CD4-positive, alpha-beta memory T cell (primary cell): Measurements from ENCODE around the gene C16orf46. TPM values are rescaled to one million over a fixed set of nuclear protein-coding genes. Genes with fewer than 3 reads are reported as not detected.

Source experiments
- CTCF ChIA-PET: fragments of 350-600 bp; sonication (Branson Sonifier 250); formaldehyde crosslinking; loops from one replicate; lab custom pipeline; 2021; ENCODE audit warnings: inconsistent platforms; ENCODE audit not compliant: partially characterized antibody; lab: Charles Lee
- POLR2A ChIA-PET: fragments of 350-600 bp; sonication (Branson Sonifier 250); formaldehyde crosslinking; loops from one replicate; lab custom pipeline; 2021; ENCODE audit not compliant: partially characterized antibody; lab: Charles Lee
- DNase-seq, 5 donors: peaks; one replicate each; pipeline versions ENCODE4 v3.0.0 to v3.0.0-alpha.2; 2020 to 2022; ENCODE audit warnings: mixed read lengths in 1 of 5
- H3K27ac ChIP-seq: one replicate; pipeline ENCODE4 v1.7.0; 2013; ENCODE audit warnings: low read depth, low read length
- H3K27me3 ChIP-seq: 2 replicates; pipeline ENCODE4 v1.7.0; 2013; ENCODE audit warnings: mild to moderate bottlenecking, low read length, moderate library complexity; ENCODE audit not compliant: insufficient read depth
- H3K36me3 ChIP-seq: 2 replicates; pipeline ENCODE4 v1.7.0; 2013; ENCODE audit warnings: mild to moderate bottlenecking, low read length, moderate library complexity; ENCODE audit not compliant: insufficient read depth
- H3K4me1 ChIP-seq: 2 replicates; pipeline ENCODE4 v1.7.0; 2013; ENCODE audit warnings: mild to moderate bottlenecking, low read length, moderate library complexity; ENCODE audit not compliant: insufficient read depth
- H3K4me3 ChIP-seq, 2 donors: one replicate each; pipeline ENCODE4 v1.7.0; 2013; ENCODE audit warnings: low read length in 2 of 2, mild to moderate bottlenecking in 1 of 2
- H3K9me3 ChIP-seq, 2 donors: one replicate each; pipeline ENCODE4 v1.7.0; 2013; ENCODE audit warnings: low read length in 2 of 2, control low read depth in 1 of 2; ENCODE audit not compliant: control insufficient read depth in 1 of 2
- H3K27ac Mint-ChIP-seq, 7 donors: one replicate each; pipeline ENCODE4 v1.8.0; 2020 to 2021; ENCODE audit warnings: mixed read lengths in 7 of 7, mild to moderate bottlenecking in 6 of 7, inconsistent platforms in 3 of 7, moderate library complexity in 3 of 7
- H3K27me3 Mint-ChIP-seq, 2 donors: one replicate each; pipeline ENCODE4 v1.8.0; 2020 to 2021; ENCODE audit warnings: mixed read lengths in 2 of 2
- H3K36me3 Mint-ChIP-seq, 2 donors: one replicate each; pipeline ENCODE4 v1.8.0; 2020 to 2021; ENCODE audit warnings: mixed read lengths in 2 of 2, inconsistent platforms in 1 of 2, mild to moderate bottlenecking in 1 of 2
- H3K4me1 Mint-ChIP-seq, 4 donors: one replicate each; pipeline ENCODE4 v1.8.0; 2020 to 2021; ENCODE audit warnings: mixed read lengths in 4 of 4, mild to moderate bottlenecking in 1 of 4
- H3K4me3 Mint-ChIP-seq, 8 donors: one replicate each; pipeline ENCODE4 v1.8.0; 2020 to 2021; ENCODE audit warnings: mixed read lengths in 8 of 8, mild to moderate bottlenecking in 7 of 8, moderate library complexity in 6 of 8, inconsistent platforms in 3 of 8
- H3K9me3 Mint-ChIP-seq, 8 donors: one replicate each; pipeline ENCODE4 v1.8.0; 2020 to 2021; ENCODE audit warnings: mixed read lengths in 8 of 8, mild to moderate bottlenecking in 5 of 8, inconsistent platforms in 3 of 8, moderate library complexity in 1 of 8
- intact Hi-C: fragments of 100-400 bp; cut with micrococcal nuclease; formaldehyde crosslinking; loops from one replicate; pipeline ENCODE4 v1.15.1; 2023
- polyA plus RNA-seq, 2 donors: library from polyadenylated mRNA; unstranded; fragments of 300-500 nt; fragmentation: Illumina TruSeq; gene quantifications; one replicate each; pipeline ENCODE4 v1.2.3, GENCODE V29; 2021
- total RNA-seq, 2 experiments: library from RNA; stranded (reverse); gene quantifications; one replicate each; pipeline ENCODE4 v1.2.3, GENCODE V29; 2021

The C16orf46 gene
- total and polyA plus RNA-seq, 4 experiments from 2014 or later: 0.29 to 0.49 TPM; not detected in 2

- POLR2A ChIA-PET: no interaction called here
Observed at GRCh38 chr16:81107511-81107910, 30.5 kb upstream of the C16orf46 start.

DNA sequence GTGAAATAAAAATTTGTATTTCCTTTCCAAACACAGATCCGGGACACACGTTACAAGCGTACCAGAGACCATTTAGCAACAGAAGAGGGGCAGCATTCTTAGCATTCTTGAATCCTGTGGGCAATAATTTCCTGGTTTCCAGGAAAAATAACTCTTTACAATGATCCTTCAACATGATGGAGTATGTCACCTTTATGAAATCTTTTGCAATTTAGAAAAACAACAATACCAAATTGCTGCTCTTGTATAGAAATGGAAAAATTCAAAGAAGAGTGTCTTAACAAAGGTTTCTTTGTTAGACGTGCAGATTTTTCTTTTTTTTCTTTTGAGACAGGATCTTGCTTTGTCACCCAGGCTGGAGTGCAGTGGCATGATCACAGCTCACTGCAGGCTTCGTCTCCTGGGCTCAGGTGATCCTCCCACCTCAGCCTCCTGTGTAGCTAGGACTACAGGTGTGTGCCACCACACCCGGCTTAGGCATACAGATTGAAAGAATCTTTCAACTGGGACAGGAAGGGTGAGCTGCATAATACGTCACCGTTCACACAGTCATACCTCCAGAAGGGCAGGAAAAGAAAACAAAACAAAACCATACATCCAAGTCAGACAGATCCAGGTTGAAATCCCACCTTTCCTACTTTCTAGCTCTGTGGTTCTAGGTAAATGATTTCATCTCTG lies 29.9 kb upstream of the C16orf46 start:
- DNase-seq: no peak
- Histone ChIP-seq H3K4me3 (no peak overlapping the region), H3K4me1 (no peaks in the 10 kb centered on the region), H3K9me3 (no peaks in the 10 kb centered on the region), H3K27me3 (no peaks in the 10 kb centered on the region), H3K27ac (no peak overlapping the region), H3K36me3 (no peaks in the 10 kb centered on the region)
- intact Hi-C loops: no loop called here
- POLR2A ChIA-PET: no interaction called here
- Mint-ChIP-seq H3K36me3 (no peaks in the 10 kb centered on the region), H3K9me3 (peaks cover 0 to 2% (median 0%) of the 10 kb centered on the region in 8 donors), H3K27ac (no peak overlapping the region), H3K4me3 (no peak overlapping the region), H3K4me1 (no peaks in the 10 kb centered on the region), H3K27me3 (peaks cover 2 to 8% of the 10 kb centered on the region in 2 donors)
- CTCF ChIA-PET: no interaction called here

More at GRCh38 chr16:81107511-81107910, 30.5 kb upstream of the C16orf46 start:
- no peak overlapping the region for H3K4me3 ChIP-seq
- no peaks in the 10 kb centered on the region for H3K9me3 ChIP-seq
- Mint-ChIP-seq H3K36me3 (no peaks in the 10 kb centered on the region), H3K4me3 (no peak overlapping the region), H3K27ac (peak overlapping the region in 2 of 7 donors; percentile 61), H3K9me3 (peaks cover 0 to 2% (median 0%) of the 10 kb centered on the region in 8 donors), H3K27me3 (peaks cover 2 to 11% of the 10 kb centered on the region in 2 donors), H3K4me1 (no peaks in the 10 kb centered on the region)
- no peaks in the 10 kb centered on the region for H3K27me3 ChIP-seq
- no peaks in the 10 kb centered on the region for H3K4me1 ChIP-seq
- no peak for DNase-seq
- no peaks in the 10 kb centered on the region for H3K36me3 ChIP-seq
- H3K27ac ChIP-seq: no peak overlapping the region
- CTCF ChIA-PET: no interaction called here
- intact Hi-C loops: no loop called here

DNA sequence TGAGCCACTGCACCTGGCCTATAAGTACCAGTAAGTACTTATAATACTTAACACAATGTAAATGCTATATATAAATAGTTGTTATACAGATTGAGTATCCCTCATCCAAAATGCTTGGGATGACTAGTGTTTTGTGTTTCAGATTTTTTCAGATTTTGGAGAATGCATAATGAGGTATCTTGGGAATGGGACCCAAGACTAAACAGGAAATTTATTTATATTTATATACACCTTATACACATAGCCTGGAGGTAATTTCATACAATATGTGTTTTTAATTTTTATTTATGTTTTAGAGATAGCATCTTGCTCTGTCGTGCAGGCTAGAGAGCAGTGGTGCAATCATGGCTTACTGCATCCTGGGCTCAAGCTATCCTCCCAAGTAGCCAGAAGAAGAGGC lies 28.9 kb upstream of the C16orf46 start:
- no peaks in the 10 kb centered on the region for H3K27me3 ChIP-seq
- peaks cover 2 to 8% of the 10 kb centered on the region in 2 donors for H3K27me3 Mint-ChIP-seq
- POLR2A ChIA-PET: no interaction called here
- no peak overlapping the region for H3K4me3 Mint-ChIP-seq
- no peak overlapping the region for H3K27ac Mint-ChIP-seq
- DNase-seq: no peak
- H3K9me3 ChIP-seq: no peaks in the 10 kb centered on the region
- H3K36me3 Mint-ChIP-seq: no peaks in the 10 kb centered on the region
- no peaks in the 10 kb centered on the region for H3K36me3 ChIP-seq
- H3K9me3 Mint-ChIP-seq: peaks cover 0 to 2% (median 0%) of the 10 kb centered on the region in 8 donors
- intact Hi-C loops: no loop called here
- H3K4me1 ChIP-seq: no peaks in the 10 kb centered on the region
- no peak overlapping the region for H3K4me3 ChIP-seq
- CTCF ChIA-PET: no interaction called here
- H3K27ac ChIP-seq: no peak overlapping the region
- no peaks in the 10 kb centered on the region for H3K4me1 Mint-ChIP-seq

DNA sequence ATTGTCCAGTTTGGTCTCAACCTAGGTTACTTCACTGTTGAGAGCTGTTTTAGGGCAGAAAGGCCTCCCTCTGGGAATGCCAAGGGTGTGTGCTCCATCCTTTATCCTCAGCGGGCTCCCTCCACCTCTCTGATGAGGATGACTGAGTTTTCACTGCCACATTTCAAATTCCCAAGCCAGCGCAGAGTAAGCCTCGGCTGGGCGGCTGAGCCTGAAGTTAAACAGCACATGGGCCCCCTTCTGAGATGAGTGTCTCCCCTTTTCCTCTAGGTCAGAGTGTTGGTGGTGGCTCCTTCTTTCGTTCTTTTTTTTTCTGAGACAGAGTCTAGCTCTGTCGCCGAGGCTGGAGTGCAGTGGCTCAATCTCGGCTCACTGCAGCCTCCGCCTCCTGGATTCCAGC lies 24.7 kb upstream of the C16orf46 start:
- no peak overlapping the region for H3K27ac ChIP-seq
- no peak overlapping the region for H3K27ac Mint-ChIP-seq
- ChIA-PET CTCF (no interaction called here), POLR2A (no interaction called here)
- no peaks in the 10 kb centered on the region for H3K36me3 Mint-ChIP-seq
- H3K9me3 Mint-ChIP-seq: no peaks in the 10 kb centered on the region
- peaks cover under 1 to 2% (median under 1%) of the 10 kb centered on the region in 4 donors for H3K4me1 Mint-ChIP-seq
- no peaks in the 10 kb centered on the region for H3K9me3 ChIP-seq
- H3K4me3 ChIP-seq: no peak overlapping the region
- no peak for DNase-seq
- H3K27me3 Mint-ChIP-seq: peaks cover 2 to 4% of the 10 kb centered on the region in 2 donors
- no peaks in the 10 kb centered on the region for H3K27me3 ChIP-seq
- no peaks in the 10 kb centered on the region for H3K36me3 ChIP-seq
- intact Hi-C loops: no loop called here
- H3K4me3 Mint-ChIP-seq: no peak overlapping the region
- peaks cover 3% of the 10 kb centered on the region for H3K4me1 ChIP-seq

- Mint-ChIP-seq H3K4me3 (no peak overlapping the region), H3K27ac (no peak overlapping the region), H3K27me3 (peaks cover 2 to 4% of the 10 kb centered on the region in 2 donors), H3K9me3 (no peaks in the 10 kb centered on the region), H3K4me1 (peaks cover 4 to 9% (median 5%) of the 10 kb centered on the region in 4 donors), H3K36me3 (no peaks in the 10 kb centered on the region)
- Histone ChIP-seq H3K36me3 (no peaks in the 10 kb centered on the region), H3K27me3 (no peaks in the 10 kb centered on the region), H3K9me3 (no peaks in the 10 kb centered on the region), H3K27ac (no peak overlapping the region), H3K4me3 (no peak overlapping the region), H3K4me1 (peaks cover 11% of the 10 kb centered on the region)
- intact Hi-C loops: no loop called here
- ChIA-PET CTCF (no interaction called here), POLR2A (no interaction called here)
- no peak for DNase-seq
Observed at GRCh38 chr16:81099958-81100357, 22.9 kb upstream of the C16orf46 start.

DNA sequence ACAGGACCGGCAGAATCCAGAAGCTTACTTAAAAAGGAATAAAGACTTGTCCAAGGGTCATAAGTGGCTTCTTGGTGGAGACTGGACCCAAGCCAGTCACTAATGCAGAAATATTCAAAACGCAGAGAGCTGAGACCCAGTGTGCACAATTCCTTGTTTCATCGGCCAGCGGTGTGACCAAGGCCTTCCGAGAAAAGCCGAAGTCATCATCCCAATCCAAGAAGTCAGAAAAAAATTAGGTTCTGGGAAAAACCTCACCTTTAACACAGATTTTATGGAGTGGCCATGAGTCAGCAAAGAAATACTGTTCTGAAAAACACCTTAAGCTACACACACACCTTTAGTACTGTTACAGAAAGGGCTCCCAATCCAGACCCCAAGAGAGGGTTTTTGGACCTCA lies 20.2 kb upstream of the C16orf46 start:
- POLR2A ChIA-PET: interaction anchor here (1.7 kb wide), 1 partner anchor 21 kb away, joined by 8 read pairs; the partner anchor contains the start of gene C16orf46
- no peak for DNase-seq
- Histone ChIP-seq H3K27ac (no peak overlapping the region), H3K4me3 (no peak overlapping the region), H3K36me3 (no peaks in the 10 kb centered on the region), H3K27me3 (no peaks in the 10 kb centered on the region), H3K4me1 (peaks cover 11% of the 10 kb centered on the region), H3K9me3 (no peaks in the 10 kb centered on the region)
- peaks cover 4 to 17% (median 5%) of the 10 kb centered on the region in 4 donors for H3K4me1 Mint-ChIP-seq
- H3K27me3 Mint-ChIP-seq: no peaks in the 10 kb centered on the region
- intact Hi-C loops: loop anchor here (2.0 kb wide), 1 partner anchor 348 kb away; the partner anchor contains the start of gene CMIP
- no peak overlapping the region for H3K4me3 Mint-ChIP-seq
- H3K36me3 Mint-ChIP-seq: no peaks in the 10 kb centered on the region
- no peaks in the 10 kb centered on the region for H3K9me3 Mint-ChIP-seq
- CTCF ChIA-PET: no interaction called here
- H3K27ac Mint-ChIP-seq: no peak overlapping the region

GRCh38 chr16:81096715-81097208 lies 19.7 kb upstream of the C16orf46 start:
- Mint-ChIP-seq H3K36me3 (peaks cover 0 to 3% of the 10 kb centered on the region in 2 donors), H3K4me1 (peaks cover 4 to 17% (median 5%) of the 10 kb centered on the region in 4 donors), H3K9me3 (no peaks in the 10 kb centered on the region), H3K27me3 (no peaks in the 10 kb centered on the region), H3K4me3 (peak overlapping the region; percentile 58 to 90 (median 85)), H3K27ac (peak overlapping the region; percentile 18 to 83 (median 48))
- Histone ChIP-seq H3K27ac (no peak overlapping the region), H3K4me3 (peak overlapping the region; percentile 1 to 63), H3K9me3 (no peaks in the 10 kb centered on the region), H3K36me3 (no peaks in the 10 kb centered on the region), H3K27me3 (no peaks in the 10 kb centered on the region), H3K4me1 (peaks cover 11% of the 10 kb centered on the region)
- ChIA-PET CTCF (no interaction called here), POLR2A (interaction anchor here (1.7 kb wide), 1 partner anchor 20 kb away, joined by 8 read pairs; the partner anchor contains the start of gene C16orf46)
- no peak for DNase-seq
- intact Hi-C loops: loop anchor here (1.0 to 2.0 kb wide), 5 partner anchors 19 to 348 kb away; partner anchors contain the start of genes ATMIN, C16orf46, CENPN and CMIP
